Astrocyte (in vitro differentiated cells and primary cell): ENCODE results near the gene EMC8. TPM values are rescaled to one million over a fixed set of nuclear protein-coding genes. Genes with fewer than 3 reads are reported as not detected.

ENCODE experiments used
- DNase-seq: peaks from one replicate; pipeline ENCODE4 v3.0.0-alpha.2; 2010; ENCODE audit warnings: low read depth
- FAIRE-seq: peaks from 2 replicates; lab custom pipeline; 2011; peaks lifted over from hg19 to GRCh38; lab: Jason Lieb, UNC
- H2AFZ ChIP-seq: 2 replicates; pipeline ENCODE4 v1.6.0; 2012; ENCODE audit warnings: low read depth, low read length, inconsistent platforms
- H3K27ac ChIP-seq: 2 replicates; pipeline ENCODE4 v1.5.1; 2011; ENCODE audit warnings: low read depth, low read length, inconsistent platforms
- H3K27me3 ChIP-seq: 2 replicates; pipeline ENCODE4 v1.6.0; 2011; ENCODE audit warnings: low read length, inconsistent platforms; ENCODE audit not compliant: insufficient read depth
- H3K36me3 ChIP-seq: 2 replicates; pipeline ENCODE4 v1.5.1; 2011; ENCODE audit warnings: low read length, inconsistent platforms; ENCODE audit not compliant: insufficient read depth
- H3K4me1 ChIP-seq: 2 replicates; pipeline ENCODE4 v1.5.1; 2011; ENCODE audit warnings: low read length, inconsistent platforms; ENCODE audit not compliant: insufficient read depth
- H3K4me2 ChIP-seq: 2 replicates; pipeline ENCODE4 v1.6.0; 2012; ENCODE audit warnings: low read length, inconsistent platforms
- H3K4me3 ChIP-seq: 2 replicates; pipeline ENCODE4 v1.5.1; 2011; ENCODE audit warnings: low read depth, mild to moderate bottlenecking, low read length, inconsistent platforms; ENCODE audit not compliant: insufficient read depth
- H3K79me2 ChIP-seq: 2 replicates; pipeline ENCODE4 v1.6.0; 2012; ENCODE audit warnings: mild to moderate bottlenecking, low read length, inconsistent platforms; ENCODE audit not compliant: insufficient read depth
- H3K9ac ChIP-seq: 2 replicates; pipeline ENCODE4 v1.6.0; 2012; ENCODE audit warnings: mild to moderate bottlenecking, low read length, inconsistent platforms
- H3K9me3 ChIP-seq: 2 replicates; pipeline ENCODE4 v1.5.1; 2012; ENCODE audit warnings: low read depth, mild to moderate bottlenecking, low read length, inconsistent platforms; ENCODE audit not compliant: insufficient read depth
- H4K20me1 ChIP-seq: 2 replicates; pipeline ENCODE4 v1.6.0; 2012; ENCODE audit warnings: low read length, inconsistent platforms; ENCODE audit not compliant: insufficient read depth
- H3K27ac Mint-ChIP-seq: one replicate; pipeline ENCODE4 v1.8.0; 2021; ENCODE audit warnings: mild to moderate bottlenecking, mixed read lengths; ENCODE audit not compliant: unreplicated experiment
- H3K27me3 Mint-ChIP-seq: one replicate; pipeline ENCODE4 v1.8.0; 2021; ENCODE audit warnings: low read depth, mixed read lengths; ENCODE audit not compliant: unreplicated experiment
- H3K36me3 Mint-ChIP-seq: one replicate; pipeline ENCODE4 v1.8.0; 2021; ENCODE audit warnings: low read depth, mixed read lengths; ENCODE audit not compliant: unreplicated experiment
- H3K4me1 Mint-ChIP-seq: one replicate; pipeline ENCODE4 v1.8.0; 2021; ENCODE audit warnings: low read depth, mixed read lengths; ENCODE audit not compliant: unreplicated experiment
- H3K4me3 Mint-ChIP-seq: one replicate; pipeline ENCODE4 v1.8.0; 2021; ENCODE audit warnings: mild to moderate bottlenecking, moderate library complexity, mixed read lengths; ENCODE audit not compliant: unreplicated experiment
- H3K9me3 Mint-ChIP-seq: one replicate; pipeline ENCODE4 v1.8.0; 2021; ENCODE audit warnings: mild to moderate bottlenecking, mixed read lengths; ENCODE audit not compliant: unreplicated experiment
- CTCF ChIP-seq: IDR thresholded peaks from 2 replicates; pipeline ENCODE4 v1.5.1; 2011; ENCODE audit warnings: low read depth, mild to moderate bottlenecking, inconsistent platforms, low read length, moderate library complexity; ENCODE audit not compliant: insufficient read depth
- EZH2 ChIP-seq: IDR thresholded peaks from 2 replicates; pipeline ENCODE4 v1.6.1; 2012; ENCODE audit warnings: mild to moderate bottlenecking, low read length, inconsistent platforms; ENCODE audit not compliant: insufficient read depth
- total RNA-seq: library from RNA; stranded (reverse); gene quantifications from 2 replicates; pipeline ENCODE4 v1.2.1, GENCODE V29; 2021

EMC8 gene
- total RNA-seq, 1 donor from 2014 or later, result 42.7 TPM

- Mint-ChIP-seq H3K36me3 (peaks cover 2% of the 10 kb centered on the region), H3K4me3 (no peak overlapping the region), H3K27ac (no peak overlapping the region), H3K27me3 (peaks cover 74% of the 10 kb centered on the region), H3K4me1 (no peaks in the 10 kb centered on the region), H3K9me3 (peaks cover 15% of the 10 kb centered on the region)
- Histone ChIP-seq H3K4me3 (no peak overlapping the region), H3K27ac (no peak overlapping the region), H3K79me2 (no peaks in the 10 kb centered on the region), H3K9ac (no peak overlapping the region), H3K9me3 (peaks cover 3% of the 10 kb centered on the region), H3K4me2 (no peak overlapping the region), H3K27me3 (peaks cover 3% of the 10 kb centered on the region), H2AFZ (no peak overlapping the region), H3K36me3 (no peaks in the 10 kb centered on the region), H3K4me1 (no peaks in the 10 kb centered on the region), H4K20me1 (no peaks in the 10 kb centered on the region)
- DNase-seq (no peak), FAIRE-seq (no peak)
- TF ChIP-seq EZH2, result no peak
- no peak for TF ChIP-seq CTCF
Observed at GRCh38 chr16:85835227-85835751, 35.9 kb upstream of the EMC8 start.

- FAIRE-seq, result no peak
- no peaks in the 10 kb centered on the region for H3K36me3 ChIP-seq
- no peak overlapping the region for H3K4me3 ChIP-seq
- Mint-ChIP-seq H3K27me3 (peaks cover 69% of the 10 kb centered on the region), H3K4me1 (no peaks in the 10 kb centered on the region), H3K36me3 (peaks cover 2% of the 10 kb centered on the region), H3K9me3 (peaks cover 13% of the 10 kb centered on the region), H3K27ac (no peak overlapping the region), H3K4me3 (no peak overlapping the region)
- no peak for TF ChIP-seq CTCF
- H3K27ac ChIP-seq, result no peak overlapping the region
- no peak overlapping the region for H2AFZ ChIP-seq
- no peaks in the 10 kb centered on the region for H4K20me1 ChIP-seq
- no peak overlapping the region for H3K4me2 ChIP-seq
- H3K9me3 ChIP-seq, result peaks cover 3% of the 10 kb centered on the region
- H3K27me3 ChIP-seq, result peaks cover 3% of the 10 kb centered on the region
- no peaks in the 10 kb centered on the region for H3K79me2 ChIP-seq
- no peak overlapping the region for H3K9ac ChIP-seq
- no peak for DNase-seq
- H3K4me1 ChIP-seq, result no peaks in the 10 kb centered on the region
Observed at GRCh38 chr16:85834741-85835140, 35.4 kb upstream of the EMC8 start.

GRCh38 chr16:85833219-85833920, 34.0 kb upstream of the EMC8 start:
- Mint-ChIP-seq H3K4me3 (no peak overlapping the region), H3K27ac (no peak overlapping the region), H3K36me3 (no peaks in the 10 kb centered on the region), H3K4me1 (no peaks in the 10 kb centered on the region), H3K9me3 (peaks cover 9% of the 10 kb centered on the region), H3K27me3 (peaks cover 63% of the 10 kb centered on the region)
- H2AFZ ChIP-seq, result no peak overlapping the region
- peaks cover 3% of the 10 kb centered on the region for H3K9me3 ChIP-seq
- TF ChIP-seq CTCF (no peak), EZH2 (no peak)
- H3K27ac ChIP-seq, result no peak overlapping the region
- H3K4me1 ChIP-seq, result no peaks in the 10 kb centered on the region
- H3K4me3 ChIP-seq, result no peak overlapping the region
- DNase-seq (no peak), FAIRE-seq (no peak)
- H3K79me2 ChIP-seq, result no peaks in the 10 kb centered on the region
- no peaks in the 10 kb centered on the region for H3K36me3 ChIP-seq
- peaks cover 3% of the 10 kb centered on the region for H3K27me3 ChIP-seq
- H3K9ac ChIP-seq, result no peak overlapping the region
- H3K4me2 ChIP-seq, result no peak overlapping the region
- H4K20me1 ChIP-seq, result no peaks in the 10 kb centered on the region
